Body of pancreas (tissue), 4 donors: ENCODE results near the gene ACVR1.

ENCODE experiments used
- POLR2A ChIP-seq, 3 donors: fragments of 450-650 bp; IDR thresholded peaks; one replicate each; pipeline ENCODE4 v1.6.1; 2016; ENCODE audit warnings: antibody characterized with exemption in 3 of 3, mild to moderate bottlenecking in 2 of 3
- TF ChIP-seq, protein P1 (sequence below), 7 experiments: fragments of 450-650 bp in 4 of 7; fragments of 200-600 bp in 3 of 7; sonication (generic) in 3 of 7; IDR thresholded peaks; one replicate each; pipeline ENCODE4 v1.5.1; 2016 to 2019; ENCODE audit warnings: antibody characterized with exemption in 7 of 7

- no peak for TF ChIP-seq POLR2A (IDR thresholded peaks at IDR 0.05)
- TF ChIP-seq, protein P1, sequence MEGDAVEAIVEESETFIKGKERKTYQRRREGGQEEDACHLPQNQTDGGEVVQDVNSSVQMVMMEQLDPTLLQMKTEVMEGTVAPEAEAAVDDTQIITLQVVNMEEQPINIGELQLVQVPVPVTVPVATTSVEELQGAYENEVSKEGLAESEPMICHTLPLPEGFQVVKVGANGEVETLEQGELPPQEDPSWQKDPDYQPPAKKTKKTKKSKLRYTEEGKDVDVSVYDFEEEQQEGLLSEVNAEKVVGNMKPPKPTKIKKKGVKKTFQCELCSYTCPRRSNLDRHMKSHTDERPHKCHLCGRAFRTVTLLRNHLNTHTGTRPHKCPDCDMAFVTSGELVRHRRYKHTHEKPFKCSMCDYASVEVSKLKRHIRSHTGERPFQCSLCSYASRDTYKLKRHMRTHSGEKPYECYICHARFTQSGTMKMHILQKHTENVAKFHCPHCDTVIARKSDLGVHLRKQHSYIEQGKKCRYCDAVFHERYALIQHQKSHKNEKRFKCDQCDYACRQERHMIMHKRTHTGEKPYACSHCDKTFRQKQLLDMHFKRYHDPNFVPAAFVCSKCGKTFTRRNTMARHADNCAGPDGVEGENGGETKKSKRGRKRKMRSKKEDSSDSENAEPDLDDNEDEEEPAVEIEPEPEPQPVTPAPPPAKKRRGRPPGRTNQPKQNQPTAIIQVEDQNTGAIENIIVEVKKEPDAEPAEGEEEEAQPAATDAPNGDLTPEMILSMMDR (IDR thresholded peaks at IDR 0.05) = peak; percentile 19 to 82 (median 74)
These were observed 98.7 kb downstream of the ACVR1 start for GRCh38 chr2:157777427-157777826.
